GM18861 (cell line): Measurements from ENCODE around the gene ASB2.

Source experiments
- ATAC-seq: cut with Tn5 transposase; IDR thresholded peaks from one replicate; pipeline ENCODE4 v1.9.1; 2021; ENCODE audit not compliant: unreplicated experiment

The ASB2 gene

GRCh38 chr14:94001501-94002396 is 25.4 kb upstream of the ASB2 start:
- peak; percentile 59 for ATAC-seq

DNA sequence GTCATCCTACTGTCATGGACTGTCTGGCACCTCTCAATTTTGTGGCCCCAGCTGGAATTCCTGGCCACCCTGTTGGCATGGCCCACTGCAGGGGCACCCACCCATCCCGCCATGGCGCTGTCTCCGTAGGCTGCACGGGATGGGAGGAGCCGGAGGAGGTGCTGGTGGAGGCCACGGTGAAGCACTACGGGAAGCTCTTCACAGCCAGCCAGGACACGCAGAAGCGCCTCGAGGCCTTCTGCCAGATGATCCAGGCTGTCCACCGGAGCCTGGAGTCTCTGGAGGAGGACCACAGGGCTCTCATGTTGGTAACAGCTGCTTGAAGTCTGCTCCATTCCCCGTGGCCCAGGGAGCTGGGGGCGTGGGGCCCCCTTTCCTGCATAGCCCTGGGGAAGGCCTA is 24.6 kb upstream of the ASB2 start:
- ATAC-seq = no peak

DNA sequence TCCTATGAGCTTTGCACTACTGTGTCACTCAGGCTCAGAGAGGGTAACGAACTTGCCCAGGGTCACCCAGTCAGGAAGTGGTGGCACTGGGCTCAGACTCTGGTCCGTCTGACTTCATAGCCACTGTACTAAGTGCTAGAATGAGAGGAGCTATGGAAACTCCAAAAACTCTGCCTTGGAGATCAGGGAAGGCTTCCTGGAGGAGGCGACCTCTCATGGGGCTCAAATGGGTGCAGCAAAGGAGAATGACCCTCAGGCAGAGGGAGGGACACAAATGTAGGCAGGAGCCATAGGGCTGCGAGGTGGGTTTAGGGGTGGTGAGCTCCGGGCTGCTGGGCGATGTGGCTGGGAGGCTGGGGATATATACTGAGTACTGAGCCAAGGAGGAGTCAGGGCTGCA is 23.9 kb upstream of the ASB2 start:
- no peak for ATAC-seq

DNA sequence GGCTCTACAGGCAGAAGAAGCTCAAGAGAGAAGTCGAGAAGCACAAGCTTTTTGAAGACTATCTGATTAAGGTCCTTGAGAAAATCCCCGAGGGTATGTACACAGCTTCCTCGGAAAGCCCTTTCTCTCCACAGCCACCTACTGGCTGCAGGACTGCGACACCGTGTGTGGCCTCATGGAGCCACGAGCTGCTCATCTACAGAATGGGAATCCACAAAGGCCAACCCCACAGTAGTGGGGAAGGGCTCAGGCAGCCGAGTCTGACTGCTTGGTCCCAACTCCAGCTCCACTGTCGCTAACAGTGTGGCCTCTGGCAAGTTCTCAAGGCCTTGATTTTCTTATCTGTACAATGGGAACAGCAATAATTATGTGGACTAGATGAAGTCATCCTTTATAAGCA is 23.2 kb upstream of the ASB2 start:
- ATAC-seq = no peak

DNA sequence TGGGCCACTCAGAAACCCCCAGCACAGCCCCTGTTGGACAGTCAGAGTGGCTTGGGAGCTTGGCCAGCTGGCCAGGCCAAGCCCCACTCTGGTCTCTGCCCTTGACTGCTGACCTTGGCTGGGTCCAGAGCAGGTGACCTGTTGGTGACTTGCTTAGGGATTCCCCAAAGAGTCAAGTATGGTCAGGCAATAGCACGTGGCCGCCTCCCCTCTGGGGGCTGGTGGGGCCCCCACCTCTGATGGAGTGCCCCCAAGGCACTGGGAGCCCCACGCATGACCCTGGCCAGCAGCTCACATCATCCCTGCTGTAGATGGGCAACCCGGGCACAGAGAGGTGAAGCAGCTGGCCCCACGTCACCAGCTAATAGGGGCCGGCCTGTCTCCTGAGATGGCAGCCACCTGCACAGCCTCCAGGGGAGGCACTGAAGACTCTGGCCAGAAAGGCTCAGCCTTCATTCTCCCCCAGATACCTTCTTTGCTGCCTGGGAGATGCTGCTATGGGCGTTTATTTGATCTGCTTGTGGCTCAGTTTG is 22.6 kb upstream of the ASB2 start:
- no peak for ATAC-seq

DNA sequence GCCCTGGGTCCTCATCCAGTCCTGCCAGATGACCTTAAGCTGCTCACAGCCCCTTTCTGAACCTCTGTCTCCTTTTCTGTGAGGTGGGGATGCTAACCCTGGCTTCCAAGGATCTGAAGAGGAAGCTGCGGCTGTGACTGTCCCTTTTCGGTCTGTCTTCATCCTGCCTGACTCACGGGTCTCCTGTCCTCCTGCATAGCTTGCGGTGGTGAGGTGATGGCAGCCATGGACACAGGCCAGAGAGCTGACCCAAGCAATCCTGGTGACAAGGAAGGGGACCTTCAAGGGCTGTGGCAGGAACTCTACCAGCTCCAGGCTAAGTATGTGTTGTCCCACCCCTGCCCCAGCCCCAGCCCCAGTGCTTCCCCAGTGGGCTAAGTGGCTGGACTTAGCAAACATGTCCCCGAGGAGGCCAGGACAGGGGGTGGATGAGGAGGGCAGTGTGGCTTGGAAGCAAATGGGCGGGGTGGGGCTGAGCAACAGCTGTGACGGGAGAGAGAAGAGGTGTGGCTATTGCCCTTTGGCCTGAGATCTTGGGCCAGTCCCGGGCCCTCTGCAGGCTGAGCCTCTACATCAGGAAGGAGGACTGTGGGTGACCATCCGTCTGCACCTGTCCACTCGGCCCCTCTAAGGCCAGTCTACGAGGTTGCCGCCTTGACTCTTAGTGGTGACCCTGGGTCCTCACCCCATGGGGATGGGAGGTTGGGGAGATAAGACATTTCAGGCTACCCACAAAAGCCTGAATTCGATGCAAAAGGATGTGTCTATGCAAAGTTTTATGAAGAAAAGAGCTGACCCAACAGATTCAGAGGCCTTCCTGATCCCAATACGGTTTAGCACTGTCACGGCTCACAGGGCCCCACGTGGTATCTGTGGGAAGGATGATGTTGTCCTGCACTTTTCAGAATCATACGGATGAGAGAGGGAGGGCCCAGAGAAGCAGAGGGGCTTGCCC is 21.8 kb upstream of the ASB2 start:
- ATAC-seq = no peak

DNA sequence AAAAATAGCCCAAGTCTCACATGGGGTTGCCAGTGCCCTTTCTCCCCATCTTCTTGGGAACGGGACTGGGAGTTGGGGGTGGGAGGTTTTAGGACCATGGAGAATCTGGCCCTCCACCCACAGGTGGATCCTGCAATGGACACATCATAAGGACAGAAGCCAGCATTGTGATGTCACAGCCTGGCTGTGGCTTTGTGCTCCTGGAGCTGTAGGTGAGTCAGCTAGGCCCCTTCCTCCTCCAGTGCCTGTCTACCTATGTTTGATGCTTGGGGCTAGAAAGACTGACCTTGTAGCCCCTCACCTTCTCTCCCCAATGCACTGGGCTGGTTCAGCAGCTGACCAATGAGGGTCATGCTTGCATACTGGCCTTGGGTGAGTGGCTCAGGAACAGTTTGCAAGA is 20.7 kb upstream of the ASB2 start, which contains the start of gene CCDC197:
TSS of gene CCDC197 (plus strand) at position 220 of the 400 bp plus-strand sequence. CDS start 831 bp downstream, outside the sequence.
- ATAC-seq = no peak

- no peak for ATAC-seq
These were observed 19.8 kb upstream of the ASB2 start for GRCh38 chr14:93996130-93996695.

DNA sequence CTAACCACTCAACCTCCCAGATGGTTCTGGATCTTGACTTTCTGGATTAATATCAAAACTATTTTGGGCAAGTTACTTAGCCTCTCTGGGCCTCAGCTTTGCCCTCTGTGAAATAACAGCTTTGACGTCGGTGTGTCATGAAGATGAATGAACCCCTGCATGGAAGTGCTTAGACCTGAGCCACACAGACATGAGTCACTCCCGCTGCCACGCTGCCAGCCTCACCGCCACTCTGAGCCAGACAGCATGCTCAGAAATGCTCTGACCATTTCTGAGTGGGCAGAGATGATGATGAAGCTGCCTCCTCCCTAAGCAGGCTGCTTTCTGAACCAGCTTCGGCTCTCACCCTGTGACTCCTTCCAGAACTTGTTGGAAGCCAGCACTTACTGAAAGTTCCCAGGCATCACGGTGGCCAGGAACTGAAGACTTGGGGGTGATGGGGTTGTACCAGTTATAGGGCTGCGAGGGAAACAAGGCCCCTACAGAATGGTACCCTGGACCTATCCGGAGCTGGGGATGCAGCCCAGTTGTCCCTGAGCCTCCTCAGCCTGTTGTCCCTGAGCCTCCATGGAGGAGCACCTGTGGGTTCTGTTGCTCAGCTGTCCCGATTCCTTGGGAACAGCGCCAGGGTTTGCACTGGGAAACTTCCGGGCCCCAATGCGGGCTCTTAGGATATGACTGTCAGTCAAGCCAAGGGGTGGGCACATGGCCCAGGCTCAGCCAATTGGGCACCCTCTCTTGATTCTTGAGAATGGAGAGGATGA is 18.7 kb upstream of the ASB2 start:
- no peak for ATAC-seq

DNA sequence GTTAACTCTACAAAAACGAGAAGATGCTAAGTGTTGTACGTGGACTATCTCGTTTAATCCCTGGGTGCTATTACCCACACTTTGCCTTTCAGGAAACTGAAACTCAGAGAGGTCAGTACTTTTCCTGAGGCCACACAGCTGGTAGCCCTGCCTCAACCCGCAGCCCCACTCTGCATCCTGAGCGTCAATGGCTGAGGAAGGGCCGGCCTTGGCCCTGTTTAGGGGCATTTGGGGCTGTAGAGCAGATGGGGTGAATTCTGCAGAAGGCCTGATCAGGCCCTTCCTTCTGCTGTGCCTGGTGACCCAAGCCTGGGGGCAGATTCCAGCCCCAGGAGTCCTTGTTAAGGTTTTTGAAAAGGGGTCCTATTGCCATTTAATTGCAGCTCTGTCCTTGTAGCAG is 17.0 kb upstream of the ASB2 start:
- no peak for ATAC-seq

DNA sequence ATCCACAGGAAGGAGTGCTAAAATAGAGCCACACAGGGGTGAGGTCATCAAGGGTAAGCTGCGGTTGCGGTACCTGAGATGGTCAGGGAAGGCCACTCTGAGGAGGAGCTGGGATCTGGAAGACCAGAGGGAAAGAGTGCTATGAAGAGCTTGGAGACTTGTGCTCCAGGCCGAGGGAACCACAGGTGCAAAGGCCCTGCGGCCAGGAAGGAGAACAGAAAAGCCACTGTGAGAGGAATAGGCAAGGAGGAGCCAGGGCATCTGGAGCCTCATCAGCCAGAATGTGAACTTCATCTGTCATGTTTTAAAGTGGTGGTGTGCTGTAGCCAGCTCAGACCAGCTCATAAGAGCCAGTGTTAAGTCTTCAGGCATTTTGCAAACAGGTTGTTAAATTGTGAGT is 15.3 kb upstream of the ASB2 start:
- ATAC-seq = no peak

GRCh38 chr14:93991212-93991611 is 14.8 kb upstream of the ASB2 start:
- ATAC-seq = no peak

DNA sequence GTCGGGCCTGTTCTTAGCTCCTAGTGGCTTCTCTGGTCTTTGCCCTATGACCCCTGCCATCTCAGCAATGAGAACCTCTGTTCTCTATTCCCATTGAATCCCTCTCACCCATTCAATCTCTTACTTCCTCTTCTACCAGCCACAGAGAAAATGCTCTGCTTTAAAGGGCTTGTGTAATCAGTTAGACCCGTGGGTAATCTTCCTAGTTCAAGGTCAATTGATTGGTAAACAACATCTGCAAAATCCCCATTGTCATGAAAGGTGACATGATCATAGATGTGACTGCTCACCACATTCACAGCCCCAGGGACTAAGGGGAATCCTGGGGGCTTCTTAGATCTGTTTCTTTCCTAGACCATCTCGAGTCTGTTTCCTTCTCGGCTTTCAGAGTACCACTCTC is 13.6 kb upstream of the ASB2 start:
- ATAC-seq = no peak

- ATAC-seq = no peak
These were observed 11.6 kb upstream of the ASB2 start for GRCh38 chr14:93987815-93988476.

DNA sequence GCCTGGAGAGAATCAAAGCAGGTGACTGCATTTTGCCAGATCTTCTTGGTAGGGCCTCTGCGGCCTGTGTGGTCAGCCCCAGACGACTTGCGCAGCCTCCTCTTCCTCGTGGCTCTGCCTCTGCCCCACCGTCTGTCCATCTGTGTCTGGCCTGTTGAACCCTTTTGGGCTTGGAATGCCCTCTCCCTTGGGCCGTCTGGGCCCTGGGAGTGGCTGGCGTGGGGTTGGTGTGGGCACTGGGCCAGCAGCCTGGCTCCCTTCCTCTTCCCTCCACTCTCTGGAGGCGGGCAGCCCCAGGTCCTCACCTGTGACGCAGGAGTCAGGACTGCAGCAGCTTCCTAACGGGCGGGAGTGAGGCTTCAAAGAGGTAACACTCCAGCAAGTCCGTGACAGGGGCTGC is 11.0 kb upstream of the ASB2 start:
- ATAC-seq = no peak

- no peak for ATAC-seq
These were observed 10.6 kb upstream of the ASB2 start for GRCh38 chr14:93986955-93987354.

DNA sequence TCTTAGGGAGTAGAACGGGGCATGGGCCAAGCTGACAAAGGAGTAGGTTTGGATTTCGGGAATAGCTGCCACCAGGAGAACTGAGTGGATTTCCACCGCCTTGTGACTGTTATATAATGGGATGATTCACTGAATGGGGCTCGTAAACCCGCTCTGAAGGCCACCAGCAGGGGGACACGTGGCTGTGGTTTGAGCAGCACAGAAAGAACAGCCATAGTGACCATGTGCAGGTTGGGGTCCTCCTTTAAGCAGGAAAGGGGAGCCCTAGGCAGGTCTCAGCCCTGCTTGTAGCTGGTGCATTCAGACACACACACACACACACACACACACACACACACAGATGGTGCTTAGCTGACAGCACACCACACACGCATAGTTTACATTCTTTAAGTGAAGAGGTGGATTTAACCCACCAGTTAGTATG is 8.6 kb upstream of the ASB2 start:
- no peak for ATAC-seq

- no peak for ATAC-seq
These were observed 7.7 kb upstream of the ASB2 start for GRCh38 chr14:93984070-93984469.

DNA sequence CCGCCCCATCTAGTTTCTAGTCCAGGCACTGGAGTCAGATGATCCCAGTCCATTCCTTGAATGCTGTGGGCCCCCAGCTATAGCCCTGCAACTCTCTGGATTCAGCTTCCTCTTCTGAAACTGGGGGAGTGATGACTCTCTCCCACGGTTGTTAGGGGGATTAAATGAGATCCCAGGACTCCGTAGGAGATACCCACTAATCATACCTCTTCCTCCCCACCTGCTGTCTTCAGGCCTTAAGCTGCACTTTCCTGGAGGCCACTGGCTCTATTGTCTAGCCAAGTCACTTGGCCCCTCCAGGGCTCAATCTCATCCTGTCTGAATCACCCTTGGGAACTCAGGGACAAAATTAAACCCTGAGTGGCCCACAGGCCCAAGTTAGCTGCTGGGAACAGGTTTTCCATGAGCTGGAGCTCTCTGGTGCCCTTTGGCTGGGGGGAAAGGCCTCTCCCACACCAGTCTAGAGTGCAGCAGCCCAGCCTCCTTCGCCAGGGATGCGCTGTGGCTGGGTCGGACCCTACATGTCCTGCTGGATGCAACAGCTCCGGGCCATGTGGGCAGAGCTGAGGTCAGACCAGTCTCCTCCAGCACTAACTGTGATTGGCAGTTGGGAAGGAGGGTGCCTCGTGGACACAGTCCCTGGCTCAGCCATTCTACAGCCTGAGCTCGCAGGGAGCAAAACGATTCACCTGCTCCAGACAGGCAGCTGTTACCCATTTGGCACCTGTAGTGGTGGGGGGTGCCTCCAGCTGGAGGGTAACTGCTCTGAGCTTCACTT is 6.0 kb upstream of the ASB2 start:
- no peak for ATAC-seq
